ENCODE data around the gene VTI1B.

The VTI1B gene

GRCh38 chr14:67675219-67675582 lies 769 bp upstream of the VTI1B start:
- TF ChIP-seq, protein P1, sequence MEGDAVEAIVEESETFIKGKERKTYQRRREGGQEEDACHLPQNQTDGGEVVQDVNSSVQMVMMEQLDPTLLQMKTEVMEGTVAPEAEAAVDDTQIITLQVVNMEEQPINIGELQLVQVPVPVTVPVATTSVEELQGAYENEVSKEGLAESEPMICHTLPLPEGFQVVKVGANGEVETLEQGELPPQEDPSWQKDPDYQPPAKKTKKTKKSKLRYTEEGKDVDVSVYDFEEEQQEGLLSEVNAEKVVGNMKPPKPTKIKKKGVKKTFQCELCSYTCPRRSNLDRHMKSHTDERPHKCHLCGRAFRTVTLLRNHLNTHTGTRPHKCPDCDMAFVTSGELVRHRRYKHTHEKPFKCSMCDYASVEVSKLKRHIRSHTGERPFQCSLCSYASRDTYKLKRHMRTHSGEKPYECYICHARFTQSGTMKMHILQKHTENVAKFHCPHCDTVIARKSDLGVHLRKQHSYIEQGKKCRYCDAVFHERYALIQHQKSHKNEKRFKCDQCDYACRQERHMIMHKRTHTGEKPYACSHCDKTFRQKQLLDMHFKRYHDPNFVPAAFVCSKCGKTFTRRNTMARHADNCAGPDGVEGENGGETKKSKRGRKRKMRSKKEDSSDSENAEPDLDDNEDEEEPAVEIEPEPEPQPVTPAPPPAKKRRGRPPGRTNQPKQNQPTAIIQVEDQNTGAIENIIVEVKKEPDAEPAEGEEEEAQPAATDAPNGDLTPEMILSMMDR (IDR thresholded peaks at IDR 0.05; ENCODE audit: low read depth, low read length), result no peak

DNA sequence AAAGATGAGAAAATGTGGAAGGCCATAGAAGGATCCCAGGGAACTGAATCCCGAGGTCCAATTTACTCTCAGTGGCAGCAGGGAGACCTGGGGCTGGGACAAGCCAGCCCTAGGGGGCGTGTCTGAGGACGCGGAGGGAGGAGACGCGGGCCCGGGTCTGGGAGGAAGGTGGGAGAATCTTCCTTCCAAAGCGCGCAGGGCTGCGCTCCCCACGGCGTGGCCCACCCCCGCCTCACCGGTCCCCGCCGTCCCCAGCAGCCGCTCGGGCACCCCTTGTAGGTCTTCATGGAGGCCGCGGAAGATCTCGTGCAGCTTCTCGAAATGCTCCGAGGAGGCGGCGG lies 323 bp downstream of the VTI1B start:
- peak overlapping the region; percentile 92 for H3K4me3 ChIP-seq (ENCODE audit: low read depth, low read length)
- TF ChIP-seq, protein P1 (IDR thresholded peaks at IDR 0.05; ENCODE audit: low read depth, low read length), result no peak

More at GRCh38 chr14:67675219-67675582, 769 bp upstream of the VTI1B start:
- H3K4me3 ChIP-seq (ENCODE audit: low read depth, low read length), result peak overlapping the region; percentile 92

- H3K4me3 ChIP-seq (ENCODE audit: low read depth, low read length), result peak overlapping the region; percentile 92
- TF ChIP-seq, protein P1 (IDR thresholded peaks at IDR 0.05; ENCODE audit: low read depth, low read length), result no peak
Observed at GRCh38 chr14:67673451-67673850, 981 bp downstream of the VTI1B start.

DNA sequence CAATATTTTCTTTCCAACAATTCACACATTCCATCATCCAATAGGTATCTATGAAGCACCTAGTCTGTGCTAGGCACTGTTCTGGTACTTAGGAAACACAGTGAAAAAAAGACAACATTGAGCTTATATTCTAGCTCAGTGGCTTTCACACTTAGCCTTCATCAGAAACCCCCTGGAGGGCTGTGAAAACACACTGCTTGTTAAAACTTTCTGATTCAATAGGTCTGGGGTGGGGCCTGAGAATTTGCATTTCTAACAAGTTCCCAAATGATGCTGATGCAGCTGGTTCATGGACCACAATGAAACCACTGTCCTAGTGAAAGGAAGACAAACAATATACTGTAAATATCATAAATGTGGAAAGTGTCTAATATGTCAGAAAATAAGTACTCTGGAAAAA lies 5.9 kb downstream of the VTI1B start:
- TF ChIP-seq, protein P1 (IDR thresholded peaks at IDR 0.05; ENCODE audit: low read depth, low read length), result no peak
- no peak overlapping the region for H3K4me3 ChIP-seq (ENCODE audit: low read depth, low read length)

DNA sequence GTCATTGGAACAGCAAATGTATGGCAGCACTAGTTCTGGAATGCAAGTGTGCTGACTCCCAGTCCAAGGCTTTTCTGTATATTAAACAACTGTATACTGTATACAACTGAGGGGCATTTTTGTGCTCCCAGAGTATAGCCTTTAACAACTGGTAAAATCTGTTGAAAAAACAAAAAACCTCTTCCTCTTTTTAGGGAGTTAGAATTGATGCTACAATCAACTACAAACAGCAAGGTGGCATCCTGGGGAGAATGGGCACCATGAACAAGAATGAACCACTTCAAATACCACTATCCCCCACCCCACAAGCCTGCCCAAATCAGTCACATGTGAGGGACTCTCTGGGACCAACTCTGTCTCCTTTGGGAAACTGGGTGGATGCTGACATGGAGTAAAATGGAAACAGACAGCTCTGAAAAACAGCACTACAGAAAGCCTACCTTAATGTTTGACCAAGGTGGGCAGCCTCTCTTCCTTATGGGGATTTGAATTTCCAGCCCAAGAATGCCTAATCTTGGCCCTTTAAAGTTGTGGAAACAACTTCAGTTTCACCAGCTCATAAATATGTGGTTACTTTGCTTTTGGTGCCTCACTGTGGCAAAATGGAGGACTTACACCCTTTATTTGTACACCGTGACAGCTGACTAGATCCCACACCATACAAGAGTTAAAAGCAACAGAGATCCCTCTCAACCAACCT lies 7.5 kb downstream of the VTI1B start:
- TF ChIP-seq, protein P1 (IDR thresholded peaks at IDR 0.05; ENCODE audit: low read depth, low read length), result peak; percentile 38; the same call in 1 of the 2 replicates
- no peak overlapping the region for H3K4me3 ChIP-seq (ENCODE audit: low read depth, low read length)

DNA sequence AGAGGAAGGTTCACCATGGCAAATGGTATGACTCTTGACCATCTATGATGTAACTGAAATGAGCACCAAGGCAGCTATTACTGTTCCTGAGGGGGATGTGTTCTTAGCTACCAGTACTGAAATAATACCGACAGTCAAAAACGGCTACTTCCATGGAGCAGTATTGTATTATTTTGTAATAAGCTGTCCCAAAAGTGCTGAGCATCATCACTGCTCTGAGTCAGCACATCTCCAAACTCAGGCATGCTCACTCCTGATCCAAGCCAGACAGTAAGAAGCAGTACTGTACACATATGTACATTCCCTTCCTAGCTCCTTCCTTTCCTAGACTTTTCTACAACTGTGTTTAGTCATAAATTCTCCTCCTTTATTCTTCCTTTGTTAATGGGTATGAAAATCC lies 8.6 kb downstream of the VTI1B start:
- H3K4me3 ChIP-seq (ENCODE audit: low read depth, low read length), result no peak overlapping the region
- TF ChIP-seq, protein P1 (IDR thresholded peaks at IDR 0.05; ENCODE audit: low read depth, low read length), result no peak

GRCh38 chr14:67663633-67664032 lies 10.8 kb downstream of the VTI1B start:
- TF ChIP-seq, protein P1 (IDR thresholded peaks at IDR 0.05; ENCODE audit: low read depth, low read length), result no peak
- H3K4me3 ChIP-seq (ENCODE audit: low read depth, low read length), result no peak overlapping the region

Data from WI38 (cell line).